ENCODE measurements around the gene NR2C2AP.

The NR2C2AP gene

GRCh38 chr19:19165396-19165795 lies 37.8 kb downstream of the NR2C2AP start:
- Histone ChIP-seq H3K14ac (ENCODE audit: low read length) (no peak overlapping the region), H2BK12ac (ENCODE audit: low read length) (no peak overlapping the region), H2BK5ac (ENCODE audit: low read length) (no peak overlapping the region), H4K8ac (ENCODE audit: low read depth, low read length) (no peak overlapping the region), H3K4ac (ENCODE audit: low read length) (no peak overlapping the region), H3K27ac (replicated peaks; ENCODE audit: low read length) (no peak overlapping the region), H3K9ac (ENCODE audit: low read depth, low read length, poor library complexity) (no peak overlapping the region), H4K91ac (ENCODE audit: low read depth, low read length, poor library complexity) (no peak overlapping the region), H2BK15ac (ENCODE audit: low read length) (no peak overlapping the region), H3K4me2 (ENCODE audit: insufficient read depth, low read length, poor library complexity, severe bottlenecking) (no peak overlapping the region), H3K18ac (ENCODE audit: low read length) (no peak overlapping the region), H3K79me1 (ENCODE audit: low read depth, low read length) (no peaks in the 10 kb centered on the region), H3K4me3 (ENCODE audit: low read length in 2 of 2) (no peak overlapping the region), H3K27me3 (ENCODE audit: control insufficient read depth in 3 of 3, insufficient read depth in 3 of 3, low read depth in 1 of 3, low read length in 3 of 3) (peaks cover 0 to 9% (median 0%) of the 10 kb centered on the region in 3 experiments), H2BK120ac (ENCODE audit: low read depth, low read length) (no peak overlapping the region), H3K9me3 (replicated peaks in 1 of 2; ENCODE audit: control insufficient read depth in 2 of 2, insufficient read depth in 1 of 2, low read depth in 1 of 2, low read length in 2 of 2) (peaks cover 0 to 2% of the 10 kb centered on the region in 2 donors), H3K36me3 (replicated peaks in 1 of 2; ENCODE audit: control insufficient read depth in 2 of 2, insufficient read depth in 2 of 2, low read length in 2 of 2) (no peaks in the 10 kb centered on the region), H2AFZ (ENCODE audit: low read length) (no peak overlapping the region), H2AK5ac (ENCODE audit: low read depth, low read length) (peak overlapping the region; percentile 52), H3K4me1 (ENCODE audit: control insufficient read depth in 2 of 2, insufficient read depth in 1 of 2, low read depth in 1 of 2, low read length in 2 of 2) (peaks cover 0 to 6% of the 10 kb centered on the region in 2 donors), H3K23ac (ENCODE audit: low read depth, low read length, poor library complexity) (no peak overlapping the region)
- no peak for DNase-seq (ENCODE audit: low spot score)
- no CpG with 5 or more reads among the region's 1 CpG for whole genome bisulfite sequencing, 2 donors (ENCODE audit: extremely low coverage in 2 of 2, insufficient read length in 2 of 2, insufficient replicate concordance in 1 of 2)

- H3K4me1 ChIP-seq (ENCODE audit: control insufficient read depth in 2 of 2, insufficient read depth in 1 of 2, low read depth in 1 of 2, low read length in 2 of 2), result no peaks in the 10 kb centered on the region
- H3K27me3 ChIP-seq (ENCODE audit: control insufficient read depth in 3 of 3, insufficient read depth in 3 of 3, low read depth in 1 of 3, low read length in 3 of 3), result no peaks in the 10 kb centered on the region
- no peak overlapping the region for H2AK5ac ChIP-seq (ENCODE audit: low read depth, low read length)
- no peak overlapping the region for H3K14ac ChIP-seq (ENCODE audit: low read length)
- no peaks in the 10 kb centered on the region for H3K9me3 ChIP-seq (replicated peaks in 1 of 2; ENCODE audit: control insufficient read depth in 2 of 2, insufficient read depth in 1 of 2, low read depth in 1 of 2, low read length in 2 of 2)
- H3K4ac ChIP-seq (ENCODE audit: low read length), result no peak overlapping the region
- H2BK5ac ChIP-seq (ENCODE audit: low read length), result no peak overlapping the region
- H3K4me2 ChIP-seq (ENCODE audit: insufficient read depth, low read length, poor library complexity, severe bottlenecking), result no peak overlapping the region
- no CpG with 5 or more reads among the region's 7 CpGs for WGBS, 2 donors (ENCODE audit: extremely low coverage in 2 of 2, insufficient read length in 2 of 2, insufficient replicate concordance in 1 of 2)
- no peak overlapping the region for H4K8ac ChIP-seq (ENCODE audit: low read depth, low read length)
- DNase-seq (ENCODE audit: low spot score), result no peak
- no peak overlapping the region for H3K9ac ChIP-seq (ENCODE audit: low read depth, low read length, poor library complexity)
- H3K18ac ChIP-seq (ENCODE audit: low read length), result no peak overlapping the region
- no peaks in the 10 kb centered on the region for H3K79me1 ChIP-seq (ENCODE audit: low read depth, low read length)
- H3K36me3 ChIP-seq (replicated peaks in 1 of 2; ENCODE audit: control insufficient read depth in 2 of 2, insufficient read depth in 2 of 2, low read length in 2 of 2), result no peaks in the 10 kb centered on the region
- H2BK15ac ChIP-seq (ENCODE audit: low read length), result no peak overlapping the region
- H2BK120ac ChIP-seq (ENCODE audit: low read depth, low read length), result no peak overlapping the region
- no peak overlapping the region for H3K23ac ChIP-seq (ENCODE audit: low read depth, low read length, poor library complexity)
- no peak overlapping the region for H3K27ac ChIP-seq (replicated peaks; ENCODE audit: low read length)
- H2AFZ ChIP-seq (ENCODE audit: low read length), result no peak overlapping the region
- no peak overlapping the region for H2BK12ac ChIP-seq (ENCODE audit: low read length)
- no peak overlapping the region for H4K91ac ChIP-seq (ENCODE audit: low read depth, low read length, poor library complexity)
- H3K4me3 ChIP-seq (ENCODE audit: low read length in 2 of 2), result no peak overlapping the region
These were observed 40.7 kb downstream of the NR2C2AP start for GRCh38 chr19:19162495-19162894.

- peaks cover 0 to 3% of the 10 kb centered on the region in 2 donors for H3K9me3 ChIP-seq (replicated peaks in 1 of 2; ENCODE audit: control insufficient read depth in 2 of 2, insufficient read depth in 1 of 2, low read depth in 1 of 2, low read length in 2 of 2)
- H3K23ac ChIP-seq (ENCODE audit: low read depth, low read length, poor library complexity), result no peak overlapping the region
- H3K9ac ChIP-seq (ENCODE audit: low read depth, low read length, poor library complexity), result no peak overlapping the region
- H2BK15ac ChIP-seq (ENCODE audit: low read length), result no peak overlapping the region
- no peak overlapping the region for H3K4me3 ChIP-seq (ENCODE audit: low read length in 2 of 2)
- no peak overlapping the region for H3K18ac ChIP-seq (ENCODE audit: low read length)
- peak overlapping the region; percentile 3 for H4K8ac ChIP-seq (ENCODE audit: low read depth, low read length)
- no CpG with 5 or more reads among the region's 26 CpGs for WGBS, 2 donors (ENCODE audit: extremely low coverage in 2 of 2, insufficient read length in 2 of 2, insufficient replicate concordance in 1 of 2)
- no peak overlapping the region for H2AFZ ChIP-seq (ENCODE audit: low read length)
- H3K79me1 ChIP-seq (ENCODE audit: low read depth, low read length), result no peaks in the 10 kb centered on the region
- H3K14ac ChIP-seq (ENCODE audit: low read length), result no peak overlapping the region
- H3K36me3 ChIP-seq (replicated peaks in 1 of 2; ENCODE audit: control insufficient read depth in 2 of 2, insufficient read depth in 2 of 2, low read length in 2 of 2), result peaks cover 0 to 6% of the 10 kb centered on the region in 2 donors
- no peaks in the 10 kb centered on the region for H3K4me1 ChIP-seq (ENCODE audit: control insufficient read depth in 2 of 2, insufficient read depth in 1 of 2, low read depth in 1 of 2, low read length in 2 of 2)
- no peak overlapping the region for H2AK5ac ChIP-seq (ENCODE audit: low read depth, low read length)
- H3K4me2 ChIP-seq (ENCODE audit: insufficient read depth, low read length, poor library complexity, severe bottlenecking), result no peak overlapping the region
- H3K27me3 ChIP-seq (ENCODE audit: control insufficient read depth in 3 of 3, insufficient read depth in 3 of 3, low read depth in 1 of 3, low read length in 3 of 3), result no peaks in the 10 kb centered on the region
- no peak overlapping the region for H3K27ac ChIP-seq (replicated peaks; ENCODE audit: low read length)
- no peak overlapping the region for H3K4ac ChIP-seq (ENCODE audit: low read length)
- no peak overlapping the region for H2BK120ac ChIP-seq (ENCODE audit: low read depth, low read length)
- no peak for DNase-seq (ENCODE audit: low spot score)
- H2BK12ac ChIP-seq (ENCODE audit: low read length), result no peak overlapping the region
- no peak overlapping the region for H2BK5ac ChIP-seq (ENCODE audit: low read length)
- H4K91ac ChIP-seq (ENCODE audit: low read depth, low read length, poor library complexity), result no peak overlapping the region
These were observed 42.7 kb downstream of the NR2C2AP start for GRCh38 chr19:19160461-19161035.

GRCh38 chr19:19159534-19159933 lies 43.7 kb downstream of the NR2C2AP start:
- Histone ChIP-seq H3K27me3 (ENCODE audit: control insufficient read depth in 3 of 3, insufficient read depth in 3 of 3, low read depth in 1 of 3, low read length in 3 of 3) (no peaks in the 10 kb centered on the region), H2AK5ac (ENCODE audit: low read depth, low read length) (no peak overlapping the region), H4K8ac (ENCODE audit: low read depth, low read length) (no peak overlapping the region), H3K4ac (ENCODE audit: low read length) (no peak overlapping the region), H3K4me3 (ENCODE audit: low read length in 2 of 2) (no peak overlapping the region), H3K18ac (ENCODE audit: low read length) (no peak overlapping the region), H3K79me1 (ENCODE audit: low read depth, low read length) (no peaks in the 10 kb centered on the region), H2BK5ac (ENCODE audit: low read length) (no peak overlapping the region), H3K27ac (replicated peaks; ENCODE audit: low read length) (no peak overlapping the region), H3K9ac (ENCODE audit: low read depth, low read length, poor library complexity) (no peak overlapping the region), H3K4me2 (ENCODE audit: insufficient read depth, low read length, poor library complexity, severe bottlenecking) (no peak overlapping the region), H2BK12ac (ENCODE audit: low read length) (no peak overlapping the region), H3K4me1 (ENCODE audit: control insufficient read depth in 2 of 2, insufficient read depth in 1 of 2, low read depth in 1 of 2, low read length in 2 of 2) (no peaks in the 10 kb centered on the region), H3K9me3 (replicated peaks in 1 of 2; ENCODE audit: control insufficient read depth in 2 of 2, insufficient read depth in 1 of 2, low read depth in 1 of 2, low read length in 2 of 2) (peaks cover 0 to 3% of the 10 kb centered on the region in 2 donors), H2AFZ (ENCODE audit: low read length) (no peak overlapping the region), H4K91ac (ENCODE audit: low read depth, low read length, poor library complexity) (no peak overlapping the region), H2BK15ac (ENCODE audit: low read length) (no peak overlapping the region), H3K36me3 (replicated peaks in 1 of 2; ENCODE audit: control insufficient read depth in 2 of 2, insufficient read depth in 2 of 2, low read length in 2 of 2) (peaks cover 0 to 6% of the 10 kb centered on the region in 2 donors), H3K14ac (ENCODE audit: low read length) (no peak overlapping the region), H2BK120ac (ENCODE audit: low read depth, low read length) (no peak overlapping the region), H3K23ac (ENCODE audit: low read depth, low read length, poor library complexity) (no peak overlapping the region)
- no peak for DNase-seq (ENCODE audit: low spot score)
- WGBS, 2 donors (ENCODE audit: extremely low coverage in 2 of 2, insufficient read length in 2 of 2, insufficient replicate concordance in 1 of 2), result no CpG with 5 or more reads among the region's 4 CpGs

All from neuronal stem cell (in vitro differentiated cells).